T-helper 1 cell treated with Interleukin-12 subunit alpha and Interleukin-12 subunit beta and Interleukin-4 antibody, amounts not matched to agents 30 μg/mL and 1 μg/mL, for 36 hours (primary cell): Measurements from ENCODE around the gene COPS3.
A peak's percentile ranks its signal among the peaks of the same experiment; 100 is the strongest.

Source experiments
- H3K27ac Mint-ChIP-seq: one replicate; pipeline ENCODE4 v1.8.0; 2021; ENCODE audit warnings: mild to moderate bottlenecking, mixed read lengths
- H3K27me3 Mint-ChIP-seq: one replicate; pipeline ENCODE4 v1.8.0; 2021; ENCODE audit warnings: low read depth, mixed read lengths
- H3K36me3 Mint-ChIP-seq: one replicate; pipeline ENCODE4 v1.8.0; 2021; ENCODE audit warnings: low read depth, mixed read lengths
- H3K4me1 Mint-ChIP-seq: one replicate; pipeline ENCODE4 v1.8.0; 2021; ENCODE audit warnings: low read depth, mixed read lengths
- H3K4me3 Mint-ChIP-seq: one replicate; pipeline ENCODE4 v1.8.0; 2021; ENCODE audit warnings: mild to moderate bottlenecking, moderate library complexity, mixed read lengths
- H3K9me3 Mint-ChIP-seq: one replicate; pipeline ENCODE4 v1.8.0; 2021; ENCODE audit warnings: mixed read lengths

COPS3 gene

GRCh38 chr17:17205368-17206123 is 75.5 kb downstream of the COPS3 start:
- Mint-ChIP-seq H3K9me3 (no peaks in the 10 kb centered on the region), H3K27ac (peak overlapping the region; percentile 79), H3K4me1 (peaks cover 23% of the 10 kb centered on the region), H3K4me3 (peak overlapping the region; percentile 78), H3K27me3 (no peaks in the 10 kb centered on the region), H3K36me3 (peaks cover 22% of the 10 kb centered on the region)

GRCh38 chr17:17204635-17205231 is 76.3 kb downstream of the COPS3 start:
- peaks cover 22% of the 10 kb centered on the region for H3K36me3 Mint-ChIP-seq
- peak overlapping the region; percentile 67 for H3K27ac Mint-ChIP-seq
- no peaks in the 10 kb centered on the region for H3K9me3 Mint-ChIP-seq
- peak overlapping the region; percentile 78 for H3K4me3 Mint-ChIP-seq
- H3K27me3 Mint-ChIP-seq: no peaks in the 10 kb centered on the region
- peaks cover 23% of the 10 kb centered on the region for H3K4me1 Mint-ChIP-seq

GRCh38 chr17:17204041-17204591 is 76.9 kb downstream of the COPS3 start:
- no peak overlapping the region for H3K4me3 Mint-ChIP-seq
- H3K4me1 Mint-ChIP-seq: peaks cover 23% of the 10 kb centered on the region
- peak overlapping the region; percentile 41 for H3K27ac Mint-ChIP-seq
- peaks cover 22% of the 10 kb centered on the region for H3K36me3 Mint-ChIP-seq
- H3K27me3 Mint-ChIP-seq: no peaks in the 10 kb centered on the region
- H3K9me3 Mint-ChIP-seq: no peaks in the 10 kb centered on the region

DNA sequence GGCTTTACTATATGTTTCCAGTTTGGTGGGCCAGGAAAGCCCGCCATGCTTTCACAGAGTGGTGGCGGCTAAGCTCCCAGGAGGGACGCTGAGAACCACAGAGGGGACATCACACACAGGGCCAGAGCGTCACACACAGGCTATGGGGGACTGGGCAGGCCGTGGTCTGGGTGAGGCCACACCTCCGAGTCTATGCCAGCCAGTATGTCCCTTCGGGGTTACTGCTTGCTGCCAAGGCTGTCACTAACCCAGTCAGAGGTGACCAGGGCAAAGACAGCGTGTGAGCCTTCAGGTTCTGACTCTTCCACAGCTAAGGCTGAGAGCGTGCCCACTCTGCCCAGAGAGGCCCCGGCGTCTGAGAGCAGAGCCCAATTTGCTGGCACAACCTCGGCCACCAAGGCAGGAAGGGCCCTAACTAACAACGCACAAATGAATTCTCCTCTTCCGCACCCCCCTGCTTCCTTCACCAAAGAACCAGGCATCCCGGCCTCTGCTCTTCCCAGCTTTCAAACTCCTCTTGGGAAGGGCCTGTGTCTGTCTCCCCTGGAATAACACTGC is 77.8 kb downstream of the COPS3 start:
- no peaks in the 10 kb centered on the region for H3K27me3 Mint-ChIP-seq
- no peak overlapping the region for H3K4me3 Mint-ChIP-seq
- H3K4me1 Mint-ChIP-seq: peaks cover 23% of the 10 kb centered on the region
- H3K9me3 Mint-ChIP-seq: no peaks in the 10 kb centered on the region
- H3K27ac Mint-ChIP-seq: no peak overlapping the region
- peaks cover 22% of the 10 kb centered on the region for H3K36me3 Mint-ChIP-seq

DNA sequence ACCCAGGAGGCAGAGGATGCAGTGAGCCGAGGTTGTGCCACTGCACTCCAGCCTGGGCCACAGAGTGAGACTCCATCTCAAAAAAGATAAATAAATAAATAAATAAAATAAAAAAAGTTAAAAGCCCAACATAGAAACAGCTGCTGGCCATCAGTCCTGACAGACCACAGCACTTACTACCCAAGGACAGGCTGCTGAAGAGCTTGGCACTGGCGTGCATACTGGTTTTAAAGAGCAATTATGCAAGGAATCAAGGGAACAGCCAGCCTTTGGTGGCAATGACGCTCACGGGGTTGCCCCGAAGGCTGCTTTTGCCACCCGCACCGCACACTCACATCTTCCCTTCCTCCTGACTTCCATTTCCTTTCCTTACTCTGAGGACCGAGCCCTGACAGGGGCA is 79.1 kb downstream of the COPS3 start:
- Mint-ChIP-seq H3K9me3 (no peaks in the 10 kb centered on the region), H3K4me1 (peaks cover 29% of the 10 kb centered on the region), H3K27ac (no peak overlapping the region), H3K27me3 (no peaks in the 10 kb centered on the region), H3K4me3 (no peak overlapping the region), H3K36me3 (peaks cover 25% of the 10 kb centered on the region)

DNA sequence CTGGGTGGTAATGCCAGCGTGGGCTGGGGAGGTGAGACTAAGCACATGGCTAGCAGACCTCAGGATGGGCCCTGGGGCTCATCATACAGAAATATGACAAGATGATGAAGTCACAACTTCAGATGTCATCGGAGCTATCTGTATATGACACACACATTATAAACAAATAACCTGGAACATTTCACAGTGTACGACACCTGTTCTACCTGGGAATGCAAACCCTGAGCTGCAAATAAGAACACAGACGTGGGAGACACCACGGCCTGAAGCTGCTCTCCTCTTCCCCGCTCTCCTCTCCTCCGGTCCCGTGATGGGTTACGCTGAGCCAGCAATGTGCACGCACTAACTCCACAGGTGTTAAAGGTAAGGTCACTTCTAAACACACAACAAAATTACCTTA is 79.8 kb downstream of the COPS3 start:
- Mint-ChIP-seq H3K27me3 (no peaks in the 10 kb centered on the region), H3K27ac (peak overlapping the region; percentile 31), H3K4me1 (peaks cover 28% of the 10 kb centered on the region), H3K9me3 (no peaks in the 10 kb centered on the region), H3K36me3 (peaks cover 25% of the 10 kb centered on the region), H3K4me3 (no peak overlapping the region)

DNA sequence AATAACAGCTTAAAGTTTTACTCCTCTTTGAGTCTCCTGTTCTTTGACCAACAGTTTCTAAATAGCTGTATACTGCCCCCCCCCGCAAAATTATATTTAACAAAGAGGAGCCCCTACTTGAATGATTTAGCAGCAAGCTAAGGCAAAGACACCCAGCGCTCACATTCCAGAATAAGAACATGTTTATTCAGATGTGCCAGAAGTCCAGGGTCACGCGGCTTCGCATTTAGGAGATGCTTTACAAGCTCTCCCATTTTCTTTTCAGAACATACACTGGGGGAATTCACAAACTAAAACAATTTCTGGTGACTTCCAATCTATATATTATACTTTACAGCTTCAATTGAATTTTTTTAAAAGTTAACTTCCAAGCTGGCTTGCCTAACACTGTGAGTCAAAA is 80.2 kb downstream of the COPS3 start:
- no peaks in the 10 kb centered on the region for H3K27me3 Mint-ChIP-seq
- no peak overlapping the region for H3K4me3 Mint-ChIP-seq
- H3K27ac Mint-ChIP-seq: no peak overlapping the region
- H3K9me3 Mint-ChIP-seq: no peaks in the 10 kb centered on the region
- H3K36me3 Mint-ChIP-seq: peaks cover 25% of the 10 kb centered on the region
- peaks cover 28% of the 10 kb centered on the region for H3K4me1 Mint-ChIP-seq

DNA sequence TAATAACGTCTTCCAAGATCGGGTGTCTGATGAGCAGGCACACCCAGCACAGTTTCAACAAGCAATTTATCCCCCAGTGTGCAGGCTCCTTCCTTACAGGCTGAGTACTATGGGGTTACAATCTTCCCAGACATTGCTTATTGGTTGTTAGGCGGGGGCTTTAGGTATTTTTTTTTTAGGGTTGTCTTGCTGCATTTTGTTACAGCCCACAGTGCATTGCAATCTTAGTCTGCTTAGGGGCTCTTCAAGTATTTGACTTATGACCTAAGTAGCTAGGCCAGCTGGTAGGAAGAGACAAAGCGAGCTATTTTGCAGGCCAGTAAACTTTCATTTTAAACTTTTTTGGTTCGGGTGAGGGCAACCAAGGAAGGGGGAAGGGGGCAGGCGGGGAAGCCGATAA is 80.7 kb downstream of the COPS3 start:
- no peaks in the 10 kb centered on the region for H3K9me3 Mint-ChIP-seq
- H3K27me3 Mint-ChIP-seq: no peaks in the 10 kb centered on the region
- H3K4me3 Mint-ChIP-seq: no peak overlapping the region
- peaks cover 25% of the 10 kb centered on the region for H3K36me3 Mint-ChIP-seq
- H3K4me1 Mint-ChIP-seq: peaks cover 26% of the 10 kb centered on the region
- no peak overlapping the region for H3K27ac Mint-ChIP-seq

GRCh38 chr17:17198281-17198680 is 82.8 kb downstream of the COPS3 start:
- Mint-ChIP-seq H3K9me3 (no peaks in the 10 kb centered on the region), H3K27me3 (no peaks in the 10 kb centered on the region), H3K36me3 (peaks cover 18% of the 10 kb centered on the region), H3K4me3 (no peak overlapping the region), H3K27ac (no peak overlapping the region), H3K4me1 (peaks cover 11% of the 10 kb centered on the region)

GRCh38 chr17:17196776-17197175 is 84.3 kb downstream of the COPS3 start:
- H3K9me3 Mint-ChIP-seq: no peaks in the 10 kb centered on the region
- no peak overlapping the region for H3K27ac Mint-ChIP-seq
- peaks cover 9% of the 10 kb centered on the region for H3K36me3 Mint-ChIP-seq
- peaks cover 11% of the 10 kb centered on the region for H3K4me1 Mint-ChIP-seq
- H3K4me3 Mint-ChIP-seq: no peak overlapping the region
- H3K27me3 Mint-ChIP-seq: no peaks in the 10 kb centered on the region
